Left ventricle myocardium inferior (tissue), 1 donor: Measurements from ENCODE around the gene IPPK. TPM values are rescaled to one million over a fixed set of nuclear protein-coding genes. Genes with fewer than 3 reads are reported as not detected.
A peak's percentile ranks its signal among the peaks of the same experiment; 100 is the strongest.

Source experiments
- DNase-seq: peaks from one replicate; pipeline ENCODE4 v3.0.0-alpha.2; 2020
- H3K27ac ChIP-seq: fragments of 200-600 bp; replicated peaks from 2 replicates; pipeline ENCODE4 v1.8.0; 2021
- H3K27me3 ChIP-seq: fragments of 200-600 bp; 2 replicates; pipeline ENCODE4 v1.8.0; 2021; ENCODE audit warnings: low read depth
- H3K36me3 ChIP-seq: fragments of 200-600 bp; 2 replicates; pipeline ENCODE4 v1.8.0; 2021
- H3K4me1 ChIP-seq: fragments of 200-600 bp; 2 replicates; pipeline ENCODE4 v1.8.0; 2021
- H3K4me3 ChIP-seq: fragments of 200-600 bp; 2 replicates; pipeline ENCODE4 v1.8.0; 2021; ENCODE audit warnings: mild to moderate bottlenecking, moderate library complexity
- H3K9me3 ChIP-seq: fragments of 200-600 bp; replicated peaks from 2 replicates; pipeline ENCODE4 v1.8.0; 2021
- intact Hi-C: fragments of 100-400 bp; cut with micrococcal nuclease; formaldehyde crosslinking; loops from one replicate; pipeline ENCODE4 v1.11.0; 2022
- total RNA-seq: library from RNA; stranded (reverse); fragmentation: NEBNext Ultra II Directional; extraction: Animal tissue kit (Norgen Biotek cat#: 25700); gene quantifications from one replicate; pipeline ENCODE4 v1.2.1, GENCODE V29; 2021
- TF ChIP-seq, protein P1 (sequence below): fragments of 200-600 bp; IDR thresholded peaks from 2 replicates; pipeline ENCODE4 v1.8.0; 2021; ENCODE audit warnings: antibody characterized with exemption, mild to moderate bottlenecking, borderline replicate concordance
- donor health status: DM: no; HTN: yes; CAD: no; lungs with severe emphysema.

IPPK gene
- total RNA-seq, 1 donor from 2014 or later = 7.3 TPM

DNA sequence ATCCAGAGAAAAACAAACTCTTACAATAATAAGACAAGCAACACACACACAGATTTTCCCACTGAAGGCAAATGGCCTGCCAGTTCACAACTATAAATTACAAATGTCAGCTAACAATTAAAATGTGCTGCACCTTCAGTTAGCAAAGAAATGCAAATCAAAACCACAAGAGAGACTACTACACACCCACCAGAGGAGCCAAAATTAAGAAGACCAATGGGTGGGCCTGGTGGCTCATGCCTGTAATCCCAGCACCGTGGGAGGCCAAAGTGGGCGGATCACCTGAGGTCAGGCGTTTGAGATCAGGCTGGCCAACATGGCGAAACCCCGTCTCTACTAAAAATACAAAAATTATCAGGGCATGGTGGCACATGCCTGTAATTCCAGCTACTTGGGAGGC lies 15.1 kb upstream of the IPPK start:
- TF ChIP-seq, protein P1, sequence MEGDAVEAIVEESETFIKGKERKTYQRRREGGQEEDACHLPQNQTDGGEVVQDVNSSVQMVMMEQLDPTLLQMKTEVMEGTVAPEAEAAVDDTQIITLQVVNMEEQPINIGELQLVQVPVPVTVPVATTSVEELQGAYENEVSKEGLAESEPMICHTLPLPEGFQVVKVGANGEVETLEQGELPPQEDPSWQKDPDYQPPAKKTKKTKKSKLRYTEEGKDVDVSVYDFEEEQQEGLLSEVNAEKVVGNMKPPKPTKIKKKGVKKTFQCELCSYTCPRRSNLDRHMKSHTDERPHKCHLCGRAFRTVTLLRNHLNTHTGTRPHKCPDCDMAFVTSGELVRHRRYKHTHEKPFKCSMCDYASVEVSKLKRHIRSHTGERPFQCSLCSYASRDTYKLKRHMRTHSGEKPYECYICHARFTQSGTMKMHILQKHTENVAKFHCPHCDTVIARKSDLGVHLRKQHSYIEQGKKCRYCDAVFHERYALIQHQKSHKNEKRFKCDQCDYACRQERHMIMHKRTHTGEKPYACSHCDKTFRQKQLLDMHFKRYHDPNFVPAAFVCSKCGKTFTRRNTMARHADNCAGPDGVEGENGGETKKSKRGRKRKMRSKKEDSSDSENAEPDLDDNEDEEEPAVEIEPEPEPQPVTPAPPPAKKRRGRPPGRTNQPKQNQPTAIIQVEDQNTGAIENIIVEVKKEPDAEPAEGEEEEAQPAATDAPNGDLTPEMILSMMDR = no peak
- H3K9me3 ChIP-seq = peaks cover 8% of the 10 kb centered on the region
- no peaks in the 10 kb centered on the region for H3K36me3 ChIP-seq
- H3K27ac ChIP-seq = no peak overlapping the region
- no peaks in the 10 kb centered on the region for H3K4me1 ChIP-seq
- no peaks in the 10 kb centered on the region for H3K27me3 ChIP-seq
- no peak overlapping the region for H3K4me3 ChIP-seq
- intact Hi-C loops = no loop called here
- DNase-seq = no peak

DNA sequence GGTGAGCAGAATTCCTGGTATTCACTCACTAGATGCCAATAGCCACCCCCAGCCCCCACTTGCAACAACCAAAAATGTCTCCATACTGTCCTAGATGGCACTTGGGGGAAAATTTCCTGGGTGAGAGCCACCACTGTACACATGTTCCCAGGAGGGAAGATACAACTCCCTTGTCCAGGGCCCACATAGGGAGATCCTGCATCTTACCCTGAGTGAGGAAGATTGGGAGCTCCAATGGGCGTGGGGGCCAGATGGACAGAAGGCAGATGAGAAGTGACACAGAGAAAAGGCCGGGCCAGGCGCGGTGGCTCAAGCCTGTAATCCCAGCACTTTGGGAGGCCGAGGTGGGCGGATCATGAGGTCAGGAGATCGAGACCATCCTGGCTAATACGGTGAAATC lies 12.3 kb upstream of the IPPK start:
- Histone ChIP-seq H3K27me3 (no peaks in the 10 kb centered on the region), H3K4me3 (no peak overlapping the region), H3K36me3 (no peaks in the 10 kb centered on the region), H3K27ac (no peak overlapping the region), H3K4me1 (no peaks in the 10 kb centered on the region), H3K9me3 (no peaks in the 10 kb centered on the region)
- TF ChIP-seq, protein P1 = no peak
- intact Hi-C loops = no loop called here
- no peak for DNase-seq

DNA sequence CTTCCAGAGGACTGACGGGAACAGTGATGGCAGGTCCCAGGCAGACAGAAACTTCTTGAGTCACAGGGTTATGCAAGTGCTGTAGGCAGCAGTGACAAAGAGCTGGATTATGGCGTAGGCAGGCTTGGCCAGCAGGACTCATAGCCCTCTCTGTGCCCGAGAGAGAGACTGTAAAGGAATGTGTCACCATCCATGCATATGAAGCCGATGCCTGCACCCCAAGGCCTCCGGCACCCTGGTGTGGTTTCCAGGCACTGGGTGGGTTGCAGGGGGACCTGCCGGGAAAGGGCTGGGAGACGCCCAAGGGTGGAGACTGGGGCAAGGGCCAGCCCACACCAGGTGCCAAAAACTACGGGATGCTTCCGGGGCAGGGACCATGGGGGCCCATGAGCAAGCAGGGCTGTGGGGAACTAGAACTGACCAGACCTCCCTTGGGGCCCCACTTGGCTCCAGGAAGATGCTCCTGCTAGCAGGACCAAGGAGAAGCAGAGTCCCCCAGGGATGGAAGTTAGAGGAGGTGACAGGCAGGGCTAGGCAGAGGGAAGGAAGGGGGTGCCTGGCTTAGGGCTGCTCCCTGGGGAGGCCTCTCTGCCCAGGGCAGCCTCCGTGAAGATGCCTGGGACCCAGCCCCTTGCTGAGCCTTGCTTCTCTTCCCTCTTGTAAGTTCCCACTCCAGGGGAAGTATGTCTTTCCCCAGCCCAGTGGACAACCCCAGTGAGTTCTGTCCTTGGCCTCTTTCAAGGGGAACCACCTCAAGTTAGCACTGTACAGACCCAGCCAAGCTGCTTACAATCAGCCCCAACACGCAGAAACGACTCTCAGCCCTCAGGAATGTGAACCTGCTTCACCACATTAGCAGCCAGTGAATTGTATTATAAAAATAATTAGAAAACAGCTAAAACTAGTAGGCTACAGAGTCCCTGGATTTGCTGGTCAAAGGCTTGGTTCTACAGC lies 10.5 kb upstream of the IPPK start:
- Histone ChIP-seq H3K4me1 (no peaks in the 10 kb centered on the region), H3K9me3 (no peaks in the 10 kb centered on the region), H3K27me3 (no peaks in the 10 kb centered on the region), H3K4me3 (no peak overlapping the region), H3K27ac (no peak overlapping the region), H3K36me3 (no peaks in the 10 kb centered on the region)
- DNase-seq = no peak
- intact Hi-C loops = no loop called here
- TF ChIP-seq, protein P1 = no peak

GRCh38 chr9:92679413-92680165 lies 9.7 kb upstream of the IPPK start:
- Histone ChIP-seq H3K4me3 (no peak overlapping the region), H3K36me3 (no peaks in the 10 kb centered on the region), H3K27ac (no peak overlapping the region), H3K27me3 (no peaks in the 10 kb centered on the region), H3K9me3 (no peaks in the 10 kb centered on the region), H3K4me1 (no peaks in the 10 kb centered on the region)
- intact Hi-C loops = no loop called here
- TF ChIP-seq, protein P1 = no peak
- DNase-seq = no peak

- intact Hi-C loops = no loop called here
- Histone ChIP-seq H3K4me3 (peak overlapping the region; percentile 91), H3K27ac (peak overlapping the region; percentile 98), H3K9me3 (no peaks in the 10 kb centered on the region), H3K27me3 (no peaks in the 10 kb centered on the region), H3K4me1 (peaks cover 52% of the 10 kb centered on the region), H3K36me3 (peaks cover 7% of the 10 kb centered on the region)
- DNase-seq = peak; percentile 47
- TF ChIP-seq, protein P1 = no peak
Measured at GRCh38 chr9:92671323-92671722, 1.4 kb upstream of the IPPK start.
